ENCODE results near the gene ITGB2.

The ITGB2 gene

DNA sequence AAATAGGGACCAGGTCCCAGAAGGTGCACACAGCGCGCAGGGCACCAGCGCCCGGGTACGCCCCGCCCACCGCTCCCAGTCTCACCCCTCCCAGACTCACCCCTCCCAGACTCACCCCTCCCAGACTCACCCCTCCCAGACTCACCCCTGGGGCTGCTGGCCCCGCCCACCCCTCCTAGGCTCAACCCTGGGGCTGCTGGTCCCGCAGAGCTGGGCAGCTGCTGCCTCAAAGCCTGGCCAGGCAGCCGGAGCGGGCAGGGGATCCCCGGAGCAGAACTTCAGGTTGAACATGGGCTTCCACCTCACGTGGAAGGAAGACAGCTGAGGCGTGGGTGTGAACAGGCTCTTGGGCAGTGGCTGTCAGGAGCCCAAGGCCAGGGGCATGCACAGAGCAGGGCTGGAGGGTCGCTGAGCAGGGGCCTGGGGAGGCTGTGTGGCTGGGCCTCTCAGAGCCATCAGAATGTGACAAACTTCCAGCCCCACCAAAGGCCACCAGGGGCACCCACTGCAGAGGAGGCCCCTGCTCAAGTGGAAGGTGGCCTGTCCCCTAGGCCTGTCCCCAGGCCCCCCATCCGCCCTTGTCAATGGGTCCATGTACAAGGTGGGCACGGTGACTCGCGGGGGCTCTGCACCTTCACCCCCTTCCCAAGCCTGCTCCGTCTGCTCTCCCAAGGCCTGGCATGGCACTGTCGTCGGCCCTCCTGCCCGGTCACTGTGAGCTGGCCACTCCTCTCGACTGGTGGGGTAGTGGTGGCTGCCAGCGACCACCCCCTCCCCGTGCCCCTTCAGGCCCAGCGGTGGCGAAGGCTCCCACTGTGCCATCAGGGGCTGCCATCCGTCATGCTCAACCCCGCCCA, 82.4 kb downstream of the ITGB2 start:
- TF ChIP-seq NFIC (IDR thresholded peaks at IDR 0.05), result no peak
- no peak for TF ChIP-seq TEAD4 (IDR thresholded peaks at IDR 0.05)
- TF ChIP-seq CEBPB (IDR thresholded peaks at IDR 0.05), result no peak
- no peak for TF ChIP-seq YY1 (IDR thresholded peaks at IDR 0.05; ENCODE audit: low read depth)
- TF ChIP-seq, protein P1, sequence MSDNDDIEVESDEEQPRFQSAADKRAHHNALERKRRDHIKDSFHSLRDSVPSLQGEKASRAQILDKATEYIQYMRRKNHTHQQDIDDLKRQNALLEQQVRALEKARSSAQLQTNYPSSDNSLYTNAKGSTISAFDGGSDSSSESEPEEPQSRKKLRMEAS (IDR thresholded peaks at IDR 0.05), result no peak

DNA sequence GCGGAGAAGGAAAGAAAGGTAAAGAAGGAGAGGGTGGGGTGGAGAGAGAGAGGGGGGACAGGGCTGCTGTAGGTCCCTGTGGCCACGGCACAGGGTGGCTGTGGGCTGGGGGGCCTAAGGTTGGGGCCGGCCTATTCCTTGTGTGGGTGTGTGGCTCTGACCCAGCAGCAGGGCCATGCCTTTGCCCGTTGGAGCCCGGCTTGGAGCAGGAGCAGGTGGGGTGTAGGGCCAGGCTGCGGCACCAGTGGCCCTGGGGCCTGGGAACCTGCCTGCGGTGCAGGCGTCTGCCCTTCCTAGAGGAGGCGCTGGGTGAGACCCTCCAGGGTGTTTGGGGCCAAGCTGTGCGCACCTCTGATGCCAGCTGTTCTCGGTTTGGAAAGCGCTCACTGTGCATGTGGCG, 83.2 kb downstream of the ITGB2 start:
- TF ChIP-seq CREB1 (IDR thresholded peaks at IDR 0.05; ENCODE audit: low read depth) (no peak), TEAD4 (IDR thresholded peaks at IDR 0.05) (no peak), TCF12 (IDR thresholded peaks at IDR 0.05; ENCODE audit: low read depth) (no peak), RAD21 (IDR thresholded peaks at IDR 0.05; ENCODE audit: low read depth) (no peak), YY1 (IDR thresholded peaks at IDR 0.05; ENCODE audit: low read depth) (no peak), ZBTB7A (IDR thresholded peaks at IDR 0.05; ENCODE audit: low read depth) (no peak), NFIC (IDR thresholded peaks at IDR 0.05) (no peak), EP300 (IDR thresholded peaks at IDR 0.05; ENCODE audit: borderline replicate concordance) (no peak), TAF1 (IDR thresholded peaks at IDR 0.05; ENCODE audit: low read depth) (no peak), CEBPB (IDR thresholded peaks at IDR 0.05) (no peak), FOXM1 (IDR thresholded peaks at IDR 0.05; ENCODE audit: borderline replicate concordance, low read depth) (no peak)
- TF ChIP-seq, protein P1 (IDR thresholded peaks at IDR 0.05), result no peak
- TF ChIP-seq, protein P2, sequence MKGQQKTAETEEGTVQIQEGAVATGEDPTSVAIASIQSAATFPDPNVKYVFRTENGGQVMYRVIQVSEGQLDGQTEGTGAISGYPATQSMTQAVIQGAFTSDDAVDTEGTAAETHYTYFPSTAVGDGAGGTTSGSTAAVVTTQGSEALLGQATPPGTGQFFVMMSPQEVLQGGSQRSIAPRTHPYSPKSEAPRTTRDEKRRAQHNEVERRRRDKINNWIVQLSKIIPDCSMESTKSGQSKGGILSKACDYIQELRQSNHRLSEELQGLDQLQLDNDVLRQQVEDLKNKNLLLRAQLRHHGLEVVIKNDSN (IDR thresholded peaks at IDR 0.05), result no peak
- TF ChIP-seq, protein P3, sequence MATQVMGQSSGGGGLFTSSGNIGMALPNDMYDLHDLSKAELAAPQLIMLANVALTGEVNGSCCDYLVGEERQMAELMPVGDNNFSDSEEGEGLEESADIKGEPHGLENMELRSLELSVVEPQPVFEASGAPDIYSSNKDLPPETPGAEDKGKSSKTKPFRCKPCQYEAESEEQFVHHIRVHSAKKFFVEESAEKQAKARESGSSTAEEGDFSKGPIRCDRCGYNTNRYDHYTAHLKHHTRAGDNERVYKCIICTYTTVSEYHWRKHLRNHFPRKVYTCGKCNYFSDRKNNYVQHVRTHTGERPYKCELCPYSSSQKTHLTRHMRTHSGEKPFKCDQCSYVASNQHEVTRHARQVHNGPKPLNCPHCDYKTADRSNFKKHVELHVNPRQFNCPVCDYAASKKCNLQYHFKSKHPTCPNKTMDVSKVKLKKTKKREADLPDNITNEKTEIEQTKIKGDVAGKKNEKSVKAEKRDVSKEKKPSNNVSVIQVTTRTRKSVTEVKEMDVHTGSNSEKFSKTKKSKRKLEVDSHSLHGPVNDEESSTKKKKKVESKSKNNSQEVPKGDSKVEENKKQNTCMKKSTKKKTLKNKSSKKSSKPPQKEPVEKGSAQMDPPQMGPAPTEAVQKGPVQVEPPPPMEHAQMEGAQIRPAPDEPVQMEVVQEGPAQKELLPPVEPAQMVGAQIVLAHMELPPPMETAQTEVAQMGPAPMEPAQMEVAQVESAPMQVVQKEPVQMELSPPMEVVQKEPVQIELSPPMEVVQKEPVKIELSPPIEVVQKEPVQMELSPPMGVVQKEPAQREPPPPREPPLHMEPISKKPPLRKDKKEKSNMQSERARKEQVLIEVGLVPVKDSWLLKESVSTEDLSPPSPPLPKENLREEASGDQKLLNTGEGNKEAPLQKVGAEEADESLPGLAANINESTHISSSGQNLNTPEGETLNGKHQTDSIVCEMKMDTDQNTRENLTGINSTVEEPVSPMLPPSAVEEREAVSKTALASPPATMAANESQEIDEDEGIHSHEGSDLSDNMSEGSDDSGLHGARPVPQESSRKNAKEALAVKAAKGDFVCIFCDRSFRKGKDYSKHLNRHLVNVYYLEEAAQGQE (IDR thresholded peaks at IDR 0.05; ENCODE audit: low read depth), result no peak

DNA sequence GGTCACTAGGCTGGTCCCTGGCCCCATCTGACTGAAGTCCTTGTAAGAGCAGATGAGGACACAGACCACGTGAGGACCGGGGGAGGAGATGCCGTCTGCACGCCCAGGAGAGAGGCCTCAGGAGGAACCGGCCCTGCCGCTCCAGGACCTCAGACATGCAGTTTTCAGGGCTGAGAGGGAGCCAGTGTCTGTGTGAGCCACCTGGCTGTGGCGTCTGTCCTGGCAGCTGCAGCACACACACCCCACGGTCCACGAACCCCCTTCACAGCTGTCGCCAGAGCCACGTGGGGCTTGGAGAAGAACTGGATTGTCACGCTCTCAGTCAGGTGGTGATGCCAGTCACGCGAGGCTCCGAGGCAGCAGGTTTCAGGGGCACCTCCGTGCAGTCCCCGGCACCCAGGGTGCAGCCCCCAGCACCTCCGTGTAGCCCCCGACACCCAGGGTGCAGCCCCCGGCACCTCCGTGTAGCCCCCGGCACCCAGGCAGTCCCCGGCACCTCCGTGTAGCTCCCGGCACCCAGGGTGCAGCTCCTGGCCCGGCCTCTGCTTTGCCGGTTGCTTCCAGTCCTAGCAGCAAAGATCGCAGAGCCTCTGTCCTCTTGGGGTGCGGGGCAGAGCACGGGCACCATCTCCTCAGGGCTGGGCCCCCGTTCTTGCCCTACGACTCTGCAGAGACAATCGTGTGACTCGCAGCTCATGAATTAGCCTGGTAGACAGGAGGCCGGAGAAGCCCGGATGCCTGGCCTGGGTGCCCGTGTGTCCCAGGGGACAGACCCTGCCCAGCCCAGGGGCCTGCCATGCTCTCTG, 83.8 kb downstream of the ITGB2 start:
- TF ChIP-seq, protein P1 (IDR thresholded peaks at IDR 0.05), result peak; percentile 75
- TF ChIP-seq, protein P2 (IDR thresholded peaks at IDR 0.05), result peak; percentile 90
- no peak for TF ChIP-seq CREB1 (IDR thresholded peaks at IDR 0.05; ENCODE audit: low read depth)

DNA sequence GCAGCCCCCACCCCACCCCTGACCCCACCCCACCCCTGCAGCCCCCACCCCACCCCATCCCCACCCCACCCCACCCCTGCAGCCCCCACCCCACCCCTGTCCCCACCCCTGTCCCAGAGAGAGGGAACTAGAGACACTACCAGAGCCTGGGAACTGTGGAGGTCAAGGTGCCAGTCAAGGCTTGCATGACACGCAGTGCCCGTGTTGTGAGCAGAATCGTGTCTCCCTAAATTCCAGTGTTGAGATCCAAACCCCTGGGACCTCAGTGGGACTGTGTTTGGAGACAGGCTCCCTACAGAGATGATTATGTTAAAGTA, 84.4 kb downstream of the ITGB2 start:
- TF ChIP-seq RAD21 (IDR thresholded peaks at IDR 0.05; ENCODE audit: low read depth) (no peak), CREB1 (IDR thresholded peaks at IDR 0.05; ENCODE audit: low read depth) (no peak), YY1 (IDR thresholded peaks at IDR 0.05; ENCODE audit: low read depth) (no peak), TAF1 (IDR thresholded peaks at IDR 0.05; ENCODE audit: low read depth) (no peak), ZBTB7A (IDR thresholded peaks at IDR 0.05; ENCODE audit: low read depth) (no peak)
- TF ChIP-seq, protein P2 (IDR thresholded peaks at IDR 0.05), result no peak

Data from Ishikawa (cell line).